ENCODE measurements around the gene THBS4.

THBS4 gene

DNA sequence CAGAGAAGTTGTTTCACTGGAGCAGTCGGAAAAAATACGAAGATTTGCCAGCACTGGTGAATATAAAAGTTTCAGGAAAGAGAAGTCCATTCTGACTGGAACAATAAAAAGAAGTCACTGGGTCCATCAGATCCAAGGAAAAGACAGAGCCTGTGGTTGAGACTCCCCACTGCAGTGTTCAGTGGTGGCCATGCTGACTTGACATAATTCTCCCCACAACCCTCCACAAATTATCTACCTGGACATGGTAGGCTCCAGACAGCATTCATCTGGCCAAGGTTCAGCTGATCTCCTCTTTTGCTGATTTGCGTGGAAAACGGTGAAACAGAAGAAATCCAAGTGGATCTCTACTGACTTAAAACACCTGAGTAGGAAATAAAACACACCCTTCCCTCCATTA is 8.0 kb downstream of the THBS4 start:
- no peak overlapping the region for H3K27ac ChIP-seq
- TF ChIP-seq, protein P1, sequence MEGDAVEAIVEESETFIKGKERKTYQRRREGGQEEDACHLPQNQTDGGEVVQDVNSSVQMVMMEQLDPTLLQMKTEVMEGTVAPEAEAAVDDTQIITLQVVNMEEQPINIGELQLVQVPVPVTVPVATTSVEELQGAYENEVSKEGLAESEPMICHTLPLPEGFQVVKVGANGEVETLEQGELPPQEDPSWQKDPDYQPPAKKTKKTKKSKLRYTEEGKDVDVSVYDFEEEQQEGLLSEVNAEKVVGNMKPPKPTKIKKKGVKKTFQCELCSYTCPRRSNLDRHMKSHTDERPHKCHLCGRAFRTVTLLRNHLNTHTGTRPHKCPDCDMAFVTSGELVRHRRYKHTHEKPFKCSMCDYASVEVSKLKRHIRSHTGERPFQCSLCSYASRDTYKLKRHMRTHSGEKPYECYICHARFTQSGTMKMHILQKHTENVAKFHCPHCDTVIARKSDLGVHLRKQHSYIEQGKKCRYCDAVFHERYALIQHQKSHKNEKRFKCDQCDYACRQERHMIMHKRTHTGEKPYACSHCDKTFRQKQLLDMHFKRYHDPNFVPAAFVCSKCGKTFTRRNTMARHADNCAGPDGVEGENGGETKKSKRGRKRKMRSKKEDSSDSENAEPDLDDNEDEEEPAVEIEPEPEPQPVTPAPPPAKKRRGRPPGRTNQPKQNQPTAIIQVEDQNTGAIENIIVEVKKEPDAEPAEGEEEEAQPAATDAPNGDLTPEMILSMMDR (conservative IDR thresholded peaks at IDR 0.05) = no peak

DNA sequence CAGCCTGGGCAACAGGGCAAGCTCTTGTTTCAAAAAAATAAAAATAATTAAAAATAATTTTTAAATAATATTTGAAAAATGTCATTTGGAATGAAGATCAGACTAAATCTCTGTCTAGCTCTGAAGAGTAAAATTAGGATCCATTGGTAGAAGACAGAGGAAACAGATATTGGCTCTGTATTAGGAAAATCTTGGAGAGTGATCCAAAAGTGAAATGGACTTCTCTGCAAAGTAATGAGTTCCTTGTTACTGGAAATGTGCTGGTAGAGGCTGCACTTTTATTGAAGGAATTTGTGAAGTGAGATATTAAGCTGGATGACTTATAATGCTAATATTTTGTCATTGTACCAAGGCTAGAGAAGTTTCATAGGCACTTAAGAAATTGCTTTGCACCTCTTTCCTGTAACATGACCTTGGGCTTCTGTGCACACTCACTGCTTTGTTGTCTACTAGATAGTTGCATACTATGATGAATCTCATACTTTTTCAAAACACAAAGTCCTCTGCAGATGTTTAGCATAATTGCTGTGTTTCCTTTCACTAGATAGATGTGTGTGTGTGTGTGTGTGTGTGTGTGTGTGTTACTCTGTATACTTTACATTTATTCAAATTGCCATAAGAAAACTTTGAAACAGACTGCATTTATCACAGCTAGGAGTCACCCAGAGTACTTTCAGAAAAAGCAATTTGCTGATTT is 13.1 kb downstream of the THBS4 start:
- H3K27ac ChIP-seq = no peak overlapping the region
- TF ChIP-seq, protein P1 (conservative IDR thresholded peaks at IDR 0.05) = no peak

DNA sequence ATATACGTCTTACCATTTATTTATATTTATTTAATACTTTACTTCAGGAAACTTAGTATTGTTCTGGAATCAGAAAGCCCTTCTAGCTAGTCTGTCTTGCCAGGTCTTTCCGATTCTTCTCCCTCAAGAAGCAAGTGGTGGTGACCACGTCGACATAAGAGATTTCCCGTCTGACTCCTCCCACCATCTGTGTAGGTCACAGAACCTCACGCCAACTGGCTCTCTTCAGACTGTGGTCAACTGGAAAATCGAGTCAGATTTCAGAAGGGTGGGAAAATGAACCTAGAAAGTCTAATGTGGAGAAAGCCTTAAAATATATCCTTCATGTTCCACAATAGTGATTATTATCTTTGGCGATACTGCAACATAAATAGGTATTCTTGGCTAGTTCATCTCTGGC is 17.3 kb downstream of the THBS4 start:
- TF ChIP-seq, protein P1 (conservative IDR thresholded peaks at IDR 0.05) = no peak
- no peak overlapping the region for H3K27ac ChIP-seq

DNA sequence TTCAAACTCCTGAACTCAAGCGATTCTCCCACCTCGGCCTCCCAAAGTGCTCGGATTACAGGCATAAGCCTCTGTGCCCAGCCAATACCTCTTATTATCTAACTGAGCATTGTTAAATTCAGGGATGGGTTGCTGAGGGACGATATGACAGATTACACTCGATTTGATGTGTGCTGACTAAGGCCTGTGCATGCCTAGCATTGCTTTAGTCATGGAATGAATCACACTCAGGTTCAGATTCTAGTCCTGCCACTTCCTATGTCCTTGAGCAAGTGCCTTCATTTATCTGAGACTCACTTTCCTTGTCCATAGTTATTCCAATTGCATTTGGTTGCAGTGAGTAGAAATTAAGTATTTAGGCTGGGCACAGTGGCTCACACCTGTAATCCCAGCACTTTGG is 19.5 kb downstream of the THBS4 start:
- no peak overlapping the region for H3K27ac ChIP-seq
- TF ChIP-seq, protein P1 (conservative IDR thresholded peaks at IDR 0.05) = no peak

DNA sequence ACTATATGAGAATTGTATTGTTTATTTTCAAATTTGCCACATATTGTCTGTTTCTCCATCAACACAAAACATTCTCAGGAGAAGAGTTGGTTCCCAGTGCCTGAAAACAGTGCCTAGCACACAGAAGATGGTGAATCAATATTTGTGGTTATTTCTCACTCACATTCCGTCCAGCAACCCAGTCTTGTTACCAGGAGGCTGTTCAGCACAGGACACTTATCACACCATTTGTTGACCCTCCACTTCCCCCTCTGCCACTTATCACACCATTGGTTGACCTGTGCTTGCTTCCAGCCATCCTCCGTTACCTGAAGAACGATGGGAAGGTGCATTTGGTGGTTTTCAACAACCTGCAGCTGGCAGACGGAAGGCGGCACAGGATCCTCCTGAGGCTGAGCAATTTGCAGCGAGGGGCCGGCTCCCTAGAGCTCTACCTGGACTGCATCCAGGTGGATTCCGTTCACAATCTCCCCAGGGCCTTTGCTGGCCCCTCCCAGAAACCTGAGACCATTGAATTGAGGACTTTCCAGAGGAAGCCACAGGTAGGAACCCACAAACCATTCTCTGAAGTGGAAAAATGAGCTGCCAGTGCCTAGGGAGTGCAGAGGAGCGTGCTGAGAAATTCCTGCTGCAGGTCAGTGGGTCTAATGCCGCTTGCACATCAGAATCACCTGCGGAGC is 20.5 kb downstream of the THBS4 start:
- TF ChIP-seq, protein P1 (conservative IDR thresholded peaks at IDR 0.05) = no peak
- H3K27ac ChIP-seq = no peak overlapping the region

DNA sequence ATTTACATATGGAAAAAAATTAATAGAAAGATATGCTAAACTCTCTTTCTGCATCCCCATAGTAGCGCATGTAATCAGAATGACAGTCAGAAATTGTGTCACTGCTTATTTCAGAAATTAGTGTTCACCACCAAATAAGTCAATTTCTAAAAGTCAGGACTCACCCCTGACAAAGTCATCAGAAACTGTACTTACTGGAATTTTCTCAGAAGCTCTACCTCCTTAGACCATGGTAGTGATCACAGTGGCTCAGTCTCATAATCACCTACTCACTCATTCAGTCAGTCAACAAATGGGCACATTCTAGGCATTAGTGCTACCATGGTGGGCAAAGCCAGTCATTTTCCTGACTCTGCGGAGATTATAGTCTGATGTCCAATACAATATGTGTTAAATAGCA is 22.0 kb downstream of the THBS4 start:
- TF ChIP-seq, protein P1 (conservative IDR thresholded peaks at IDR 0.05) = no peak
- no peak overlapping the region for H3K27ac ChIP-seq

DNA sequence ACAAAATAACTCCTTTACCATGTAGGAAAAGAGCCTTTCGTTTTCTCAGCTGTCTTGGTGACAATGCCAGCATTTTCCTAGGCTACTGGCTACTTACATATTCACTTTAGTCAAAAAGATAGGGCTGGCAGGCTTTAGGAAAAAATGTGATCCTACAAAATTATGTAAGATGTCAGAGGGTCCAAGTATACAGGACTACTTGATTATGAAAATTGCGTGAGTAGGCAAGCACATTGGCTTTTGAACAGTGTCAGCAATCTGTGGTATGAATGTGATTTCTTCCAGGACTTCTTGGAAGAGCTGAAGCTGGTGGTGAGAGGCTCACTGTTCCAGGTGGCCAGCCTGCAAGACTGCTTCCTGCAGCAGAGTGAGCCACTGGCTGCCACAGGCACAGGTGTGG is 22.8 kb downstream of the THBS4 start:
- no peak overlapping the region for H3K27ac ChIP-seq
- TF ChIP-seq, protein P1 (conservative IDR thresholded peaks at IDR 0.05) = no peak

Measured in VCaP (cell line).